MM.1S (cell line): ENCODE results near the gene MSLN.
A peak's percentile ranks its signal among the peaks of the same experiment; 100 is the strongest.

ENCODE experiments used
- CTCF ChIP-seq: fragments of 300-600 bp; sonication (generic); IDR thresholded peaks from 2 replicates; pipeline ENCODE4 v1.5.1; 2016; ENCODE audit warnings: antibody characterized with exemption, low read length, mixed read lengths
- EZH2 ChIP-seq: fragments of 300-600 bp; sonication (generic); optimal IDR thresholded peaks from 2 replicates; pipeline ENCODE3; 2017; ENCODE audit warnings: low read depth, mild to moderate bottlenecking, antibody characterized with exemption, low read length, mixed read lengths
- EZH2phosphoT487 ChIP-seq: fragments of 300-600 bp; sonication (generic); IDR thresholded peaks from 2 replicates; pipeline ENCODE4 v1.6.1; 2018; ENCODE audit warnings: antibody characterized with exemption, low read length

- TF ChIP-seq CTCF (peak; percentile 60), EZH2phosphoT487 (no peak), EZH2 (no peak)
Measured at GRCh38 chr16:745739-746138, 14.8 kb upstream of the MSLN start.
